ENCODE results near the gene IAPP.

The IAPP gene

GRCh38 chr12:21428241-21428640, 55.5 kb downstream of the IAPP start:
- H3K27ac ChIP-seq = no peak overlapping the region
- TF ChIP-seq, protein P1, sequence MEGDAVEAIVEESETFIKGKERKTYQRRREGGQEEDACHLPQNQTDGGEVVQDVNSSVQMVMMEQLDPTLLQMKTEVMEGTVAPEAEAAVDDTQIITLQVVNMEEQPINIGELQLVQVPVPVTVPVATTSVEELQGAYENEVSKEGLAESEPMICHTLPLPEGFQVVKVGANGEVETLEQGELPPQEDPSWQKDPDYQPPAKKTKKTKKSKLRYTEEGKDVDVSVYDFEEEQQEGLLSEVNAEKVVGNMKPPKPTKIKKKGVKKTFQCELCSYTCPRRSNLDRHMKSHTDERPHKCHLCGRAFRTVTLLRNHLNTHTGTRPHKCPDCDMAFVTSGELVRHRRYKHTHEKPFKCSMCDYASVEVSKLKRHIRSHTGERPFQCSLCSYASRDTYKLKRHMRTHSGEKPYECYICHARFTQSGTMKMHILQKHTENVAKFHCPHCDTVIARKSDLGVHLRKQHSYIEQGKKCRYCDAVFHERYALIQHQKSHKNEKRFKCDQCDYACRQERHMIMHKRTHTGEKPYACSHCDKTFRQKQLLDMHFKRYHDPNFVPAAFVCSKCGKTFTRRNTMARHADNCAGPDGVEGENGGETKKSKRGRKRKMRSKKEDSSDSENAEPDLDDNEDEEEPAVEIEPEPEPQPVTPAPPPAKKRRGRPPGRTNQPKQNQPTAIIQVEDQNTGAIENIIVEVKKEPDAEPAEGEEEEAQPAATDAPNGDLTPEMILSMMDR (IDR thresholded peaks at IDR 0.05) = no peak
- no peak for TF ChIP-seq ZFX (IDR thresholded peaks at IDR 0.05; ENCODE audit: borderline replicate concordance)
